Activated CD4-positive, alpha-beta T cell treated with anti-CD3 and anti-CD28 coated beads, Interleukin-2, Interleukin-6, amounts not matched to agents 100 ng/mL and 50 ng/mL, durations not matched to agents 16 hours and 8 hours (primary cell): ENCODE data around the gene CWF19L1.

Experiments used
- DNase-seq: peaks from one replicate; pipeline ENCODE4 v3.0.0-alpha.2; 2020

CWF19L1 gene

GRCh38 chr10:100245484-100246220 lies 21.8 kb downstream of the CWF19L1 start:
- no peak for DNase-seq

- DNase-seq = no peak
Observed at GRCh38 chr10:100239851-100240250, 27.6 kb downstream of the CWF19L1 start.

GRCh38 chr10:100238429-100238828 lies 29.0 kb downstream of the CWF19L1 start:
- peak; percentile 58 for DNase-seq

GRCh38 chr10:100232101-100232500 lies 35.3 kb downstream of the CWF19L1 start:
- no peak for DNase-seq

GRCh38 chr10:100229819-100230422 lies 37.5 kb downstream of the CWF19L1 start:
- peak; percentile 4 for DNase-seq

- no peak for DNase-seq
Observed at GRCh38 chr10:100223879-100224278, 43.6 kb downstream of the CWF19L1 start.

GRCh38 chr10:100222529-100222928 lies 44.9 kb downstream of the CWF19L1 start:
- DNase-seq = no peak

- DNase-seq = no peak
Observed at GRCh38 chr10:100216006-100216405, 51.4 kb downstream of the CWF19L1 start.

- DNase-seq = no peak
Observed at GRCh38 chr10:100209303-100209702, 58.1 kb downstream of the CWF19L1 start.

GRCh38 chr10:100208276-100208675 lies 59.2 kb downstream of the CWF19L1 start:
- no peak for DNase-seq

- no peak for DNase-seq
Observed at GRCh38 chr10:100204370-100204769, 63.1 kb downstream of the CWF19L1 start.

- no peak for DNase-seq
Observed at GRCh38 chr10:100201549-100201948, 65.9 kb downstream of the CWF19L1 start.

GRCh38 chr10:100194711-100195110 lies 72.7 kb downstream of the CWF19L1 start:
- DNase-seq = no peak

GRCh38 chr10:100192350-100192749 lies 75.1 kb downstream of the CWF19L1 start:
- DNase-seq = no peak

GRCh38 chr10:100186253-100187212 lies 80.9 kb downstream of the CWF19L1 start:
- peak; percentile 29 for DNase-seq

- DNase-seq = peak; percentile 95
Observed at GRCh38 chr10:100185364-100186252, 81.8 kb downstream of the CWF19L1 start, which contains the start of gene ERLIN1. Gene ERLIN1, minus strand, starts transcription at chr10:100186029. Its CDS starts 403 bp downstream, at chr10:100185626.

- DNase-seq = no peak
Observed at GRCh38 chr10:100184840-100185239, 82.6 kb downstream of the CWF19L1 start.

GRCh38 chr10:100184426-100184825 lies 83.0 kb downstream of the CWF19L1 start:
- DNase-seq = no peak

GRCh38 chr10:100183481-100183880 lies 84.0 kb downstream of the CWF19L1 start:
- DNase-seq = no peak

- DNase-seq = no peak
Observed at GRCh38 chr10:100182908-100183307, 84.5 kb downstream of the CWF19L1 start.
